Natural killer cell (primary cell): ENCODE measurements around the gene RAI14. TPM values are rescaled to one million over a fixed set of nuclear protein-coding genes. Genes with fewer than 3 reads are reported as not detected.

Source experiments
- ATAC-seq, 3 donors: fragments of 150-1000 bp in 2 of 3; fragments of 200-7000 bp in 1 of 3; cut with Tn5 transposase; 1 replicate in 1 of 3; 2 replicates in 2 of 3; pipeline ENCODE4 v1.10.0; 2021; ENCODE audit warnings: mild to moderate bottlenecking in 2 of 3, moderate library complexity in 2 of 3
- DNase-seq, 2 donors: peaks; one replicate each; pipeline versions ENCODE4 v3.0.0 to v3.0.0-alpha.2; 2013 to 2021; ENCODE audit warnings: mixed read lengths in 1 of 2
- H3K27ac ChIP-seq: one replicate; pipeline ENCODE4 v1.5.1; 2013; ENCODE audit warnings: mild to moderate bottlenecking, low read length
- H3K27me3 ChIP-seq: one replicate; pipeline ENCODE4 v1.6.1; 2013; ENCODE audit warnings: low read length; ENCODE audit not compliant: control insufficient read depth, insufficient read depth
- H3K36me3 ChIP-seq: one replicate; pipeline ENCODE4 v1.6.1; 2013; ENCODE audit warnings: low read length; ENCODE audit not compliant: control insufficient read depth, insufficient read depth
- H3K4me1 ChIP-seq: one replicate; pipeline ENCODE4 v1.6.1; 2013; ENCODE audit warnings: low read length; ENCODE audit not compliant: control insufficient read depth, insufficient read depth
- H3K4me3 ChIP-seq: one replicate; pipeline ENCODE4 v1.5.1; 2013; ENCODE audit warnings: low read length
- H3K9me3 ChIP-seq: one replicate; pipeline ENCODE4 v1.6.1; 2013; ENCODE audit warnings: low read length; ENCODE audit not compliant: control insufficient read depth, insufficient read depth
- H3K27ac Mint-ChIP-seq, 2 donors: one replicate each; pipeline ENCODE4 v1.8.0; 2022; ENCODE audit warnings: mild to moderate bottlenecking in 2 of 2, mixed read lengths in 2 of 2, moderate library complexity in 1 of 2
- H3K27me3 Mint-ChIP-seq, 2 donors: one replicate each; pipeline ENCODE4 v1.8.0; 2022; ENCODE audit warnings: low read depth in 2 of 2, mixed read lengths in 2 of 2
- H3K36me3 Mint-ChIP-seq: one replicate; pipeline ENCODE4 v1.8.0; 2022; ENCODE audit warnings: mixed read lengths
- H3K4me1 Mint-ChIP-seq, 2 donors: one replicate each; pipeline ENCODE4 v1.8.0; 2022; ENCODE audit warnings: mixed read lengths in 2 of 2
- H3K4me3 Mint-ChIP-seq: one replicate; pipeline ENCODE4 v1.8.0; 2022; ENCODE audit warnings: mild to moderate bottlenecking, moderate library complexity, mixed read lengths
- H3K9me3 Mint-ChIP-seq, 2 donors: one replicate each; pipeline ENCODE4 v1.8.0; 2022; ENCODE audit warnings: mixed read lengths in 2 of 2
- WGBS: methylation state at CpG from one replicate; pipeline ENCODE4 v1.1.7; 2013; ENCODE audit warnings: missing lambda C conversion rate; ENCODE audit not compliant: insufficient coverage; 5-methylcytosine and 5-hydroxymethylcytosine counted together
- intact Hi-C: fragments of 100-400 bp; cut with micrococcal nuclease; formaldehyde crosslinking; loops from one replicate; pipeline ENCODE4 v1.14.2; 2022
- total RNA-seq, 4 donors: library from RNA; stranded (reverse); fragments of 120-200 nt in 1 of 4; gene quantifications; one replicate each; pipeline versions ENCODE4 v1.2.3 to v1.2.4, GENCODE V29; 2013 to 2022
- TF ChIP-seq, protein P1 (sequence below): fragments of 200-600 bp; IDR thresholded peaks from one replicate; pipeline ENCODE4 v1.8.0; 2022; ENCODE audit warnings: antibody characterized with exemption

The RAI14 gene
- total RNA-seq, 3 donors from 2014 or later (not counting 1 experiment from before 2014, with no cell fraction given): 0.40 to 2.9 (median 2.8) TPM

DNA sequence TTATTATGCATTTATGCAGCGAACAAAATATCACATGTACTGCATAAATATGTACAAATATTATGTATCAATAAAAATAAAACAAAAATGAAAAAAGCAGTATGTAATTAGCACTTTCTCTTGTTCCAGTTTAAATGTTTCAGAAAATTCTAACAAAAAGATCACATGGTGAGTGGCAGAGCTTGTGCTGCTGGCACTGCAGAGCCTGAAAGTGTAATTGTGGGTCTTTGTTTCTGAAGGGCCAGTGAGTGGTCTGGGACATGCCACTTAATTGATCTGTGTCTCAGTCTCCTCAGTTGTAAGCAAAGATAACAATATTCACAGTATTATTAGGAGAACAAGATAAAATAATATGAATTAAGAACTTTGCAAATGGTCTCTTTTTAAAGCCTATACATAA lies 39.5 kb upstream of the RAI14 start:
- no peaks in the 10 kb centered on the region for H3K36me3 ChIP-seq
- H3K27me3 ChIP-seq: no peaks in the 10 kb centered on the region
- H3K9me3 Mint-ChIP-seq: no peaks in the 10 kb centered on the region
- DNase-seq (no peak), ATAC-seq (no peak)
- H3K36me3 Mint-ChIP-seq: no peaks in the 10 kb centered on the region
- intact Hi-C loops: no loop called here
- WGBS: no CpG with 5 or more reads among the region's 1 CpG
- H3K27ac Mint-ChIP-seq: no peak overlapping the region
- no peak overlapping the region for H3K4me3 ChIP-seq
- H3K4me1 ChIP-seq: no peaks in the 10 kb centered on the region
- H3K9me3 ChIP-seq: no peaks in the 10 kb centered on the region
- TF ChIP-seq, protein P1, sequence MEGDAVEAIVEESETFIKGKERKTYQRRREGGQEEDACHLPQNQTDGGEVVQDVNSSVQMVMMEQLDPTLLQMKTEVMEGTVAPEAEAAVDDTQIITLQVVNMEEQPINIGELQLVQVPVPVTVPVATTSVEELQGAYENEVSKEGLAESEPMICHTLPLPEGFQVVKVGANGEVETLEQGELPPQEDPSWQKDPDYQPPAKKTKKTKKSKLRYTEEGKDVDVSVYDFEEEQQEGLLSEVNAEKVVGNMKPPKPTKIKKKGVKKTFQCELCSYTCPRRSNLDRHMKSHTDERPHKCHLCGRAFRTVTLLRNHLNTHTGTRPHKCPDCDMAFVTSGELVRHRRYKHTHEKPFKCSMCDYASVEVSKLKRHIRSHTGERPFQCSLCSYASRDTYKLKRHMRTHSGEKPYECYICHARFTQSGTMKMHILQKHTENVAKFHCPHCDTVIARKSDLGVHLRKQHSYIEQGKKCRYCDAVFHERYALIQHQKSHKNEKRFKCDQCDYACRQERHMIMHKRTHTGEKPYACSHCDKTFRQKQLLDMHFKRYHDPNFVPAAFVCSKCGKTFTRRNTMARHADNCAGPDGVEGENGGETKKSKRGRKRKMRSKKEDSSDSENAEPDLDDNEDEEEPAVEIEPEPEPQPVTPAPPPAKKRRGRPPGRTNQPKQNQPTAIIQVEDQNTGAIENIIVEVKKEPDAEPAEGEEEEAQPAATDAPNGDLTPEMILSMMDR: no peak
- peaks cover 3 to 7% of the 10 kb centered on the region in 2 donors for H3K27me3 Mint-ChIP-seq
- H3K4me1 Mint-ChIP-seq: no peaks in the 10 kb centered on the region
- no peak overlapping the region for H3K4me3 Mint-ChIP-seq
- no peak overlapping the region for H3K27ac ChIP-seq

- H3K27me3 ChIP-seq: no peaks in the 10 kb centered on the region
- H3K9me3 Mint-ChIP-seq: no peaks in the 10 kb centered on the region
- H3K4me3 Mint-ChIP-seq: no peak overlapping the region
- no peak overlapping the region for H3K4me3 ChIP-seq
- DNase-seq (no peak), ATAC-seq (no peak)
- H3K36me3 ChIP-seq: no peaks in the 10 kb centered on the region
- H3K9me3 ChIP-seq: no peaks in the 10 kb centered on the region
- no peaks in the 10 kb centered on the region for H3K4me1 ChIP-seq
- no peaks in the 10 kb centered on the region for H3K36me3 Mint-ChIP-seq
- peaks cover 7 to 8% of the 10 kb centered on the region in 2 donors for H3K27me3 Mint-ChIP-seq
- intact Hi-C loops: no loop called here
- H3K4me1 Mint-ChIP-seq: no peaks in the 10 kb centered on the region
- no peak overlapping the region for H3K27ac ChIP-seq
- H3K27ac Mint-ChIP-seq: no peak overlapping the region
- TF ChIP-seq, protein P1: no peak
- 86% methylated on average over 4 of the region's 4 CpGs for WGBS
Measured at GRCh38 chr5:34618371-34619065, 37.6 kb upstream of the RAI14 start.

- no peaks in the 10 kb centered on the region for H3K4me1 Mint-ChIP-seq
- no peak for DNase-seq
- H3K27ac Mint-ChIP-seq: no peak overlapping the region
- no peak overlapping the region for H3K4me3 Mint-ChIP-seq
- no peak overlapping the region for H3K4me3 ChIP-seq
- no peaks in the 10 kb centered on the region for H3K4me1 ChIP-seq
- intact Hi-C loops: no loop called here
- H3K27me3 ChIP-seq: no peaks in the 10 kb centered on the region
- H3K9me3 ChIP-seq: no peaks in the 10 kb centered on the region
- H3K9me3 Mint-ChIP-seq: no peaks in the 10 kb centered on the region
- H3K27me3 Mint-ChIP-seq: peaks cover 13 to 14% of the 10 kb centered on the region in 2 donors
- no peak overlapping the region for H3K27ac ChIP-seq
- no peaks in the 10 kb centered on the region for H3K36me3 ChIP-seq
- H3K36me3 Mint-ChIP-seq: no peaks in the 10 kb centered on the region
- TF ChIP-seq, protein P1: no peak
- WGBS: 98% methylated on average over 5 of the region's 5 CpGs
- no peak for ATAC-seq
Measured at GRCh38 chr5:34620185-34620584, 35.9 kb upstream of the RAI14 start.
